ENCODE measurements around the gene CRK. TPM values are rescaled to one million over a fixed set of nuclear protein-coding genes. Genes with fewer than 3 reads are reported as not detected.

The CRK gene
- total RNA-seq, 1 donor from 2014 or later: 51.9 TPM

Other genes with a start within 250 kb of the CRK start
- not detected in 2 replicates for gene BHLHA9, start 185.8 kb downstream of the CRK start, total RNA-seq
- gene TRARG1, start 176.6 kb downstream of the CRK start, total RNA-seq: not detected in 2 replicates
- gene YWHAE, start 56.0 kb downstream of the CRK start, total RNA-seq: 680 and 704 TPM in 2 replicates
- gene MYO1C, start 36.5 kb upstream of the CRK start, total RNA-seq: 122 and 125 TPM in 2 replicates
- 47.2 and 71.4 TPM in 2 replicates for gene INPP5K, start 60.4 kb upstream of the CRK start, total RNA-seq
- gene PITPNA, start 106.6 kb upstream of the CRK start, total RNA-seq: 25.1 and 29.9 TPM in 2 replicates
- gene SLC43A2, start 172.6 kb upstream of the CRK start, total RNA-seq: 13.9 and 15.6 TPM in 2 replicates
- 0.05 and 0.19 TPM in 2 replicates for gene SCARF1, start 189.5 kb upstream of the CRK start, total RNA-seq
- gene RILP, start 193.6 kb upstream of the CRK start, total RNA-seq: 11.0 and 20.1 TPM in 2 replicates
- 86.1 and 89.3 TPM in 2 replicates for gene PRPF8, start 228.6 kb upstream of the CRK start, total RNA-seq

Measured in myocyte (in vitro differentiated cells).